Coronary artery (tissue), 2 donors: ENCODE measurements around the gene CCDC112.

Experiments used
- DNase-seq: peaks from one replicate; pipeline ENCODE4 v3.0.0-alpha.2; 2017; ENCODE audit warnings: low spot score
- H3K27ac ChIP-seq, 2 donors: fragments of 200-600 bp; sonication (generic); one replicate each; pipeline ENCODE4 v1.5.1; 2016 to 2019
- H3K4me3 ChIP-seq: fragments of 200-600 bp; sonication (generic); 2 replicates; pipeline ENCODE4 v1.5.1; 2016; ENCODE audit warnings: mild to moderate bottlenecking, moderate library complexity
- TF ChIP-seq, protein P1 (sequence below): fragments of 200-600 bp; sonication (generic); IDR thresholded peaks from one replicate; pipeline ENCODE4 v1.5.1; 2019; ENCODE audit warnings: antibody characterized with exemption

The CCDC112 gene

DNA sequence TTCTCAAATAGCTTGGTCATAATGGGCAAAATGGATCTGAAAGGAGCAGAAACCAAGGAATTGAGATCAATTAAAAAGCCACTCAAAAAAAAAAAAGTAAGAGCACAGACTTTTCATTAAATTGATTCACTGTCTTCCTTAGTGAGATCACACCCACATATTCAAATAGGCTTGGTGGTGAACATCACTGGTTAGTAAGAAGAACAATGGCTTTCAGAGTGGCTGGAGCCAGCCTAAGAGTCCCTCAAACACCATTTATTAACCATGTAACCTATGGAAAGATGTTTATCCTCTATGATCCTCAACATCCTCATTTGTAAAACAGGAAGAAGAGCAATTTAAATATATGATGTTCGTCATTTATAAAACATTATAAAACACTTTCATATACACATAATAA lies 12.4 kb downstream of the CCDC112 start:
- DNase-seq, result no peak
- Histone ChIP-seq H3K4me3 (no peak overlapping the region), H3K27ac (no peak overlapping the region)
- TF ChIP-seq, protein P1, sequence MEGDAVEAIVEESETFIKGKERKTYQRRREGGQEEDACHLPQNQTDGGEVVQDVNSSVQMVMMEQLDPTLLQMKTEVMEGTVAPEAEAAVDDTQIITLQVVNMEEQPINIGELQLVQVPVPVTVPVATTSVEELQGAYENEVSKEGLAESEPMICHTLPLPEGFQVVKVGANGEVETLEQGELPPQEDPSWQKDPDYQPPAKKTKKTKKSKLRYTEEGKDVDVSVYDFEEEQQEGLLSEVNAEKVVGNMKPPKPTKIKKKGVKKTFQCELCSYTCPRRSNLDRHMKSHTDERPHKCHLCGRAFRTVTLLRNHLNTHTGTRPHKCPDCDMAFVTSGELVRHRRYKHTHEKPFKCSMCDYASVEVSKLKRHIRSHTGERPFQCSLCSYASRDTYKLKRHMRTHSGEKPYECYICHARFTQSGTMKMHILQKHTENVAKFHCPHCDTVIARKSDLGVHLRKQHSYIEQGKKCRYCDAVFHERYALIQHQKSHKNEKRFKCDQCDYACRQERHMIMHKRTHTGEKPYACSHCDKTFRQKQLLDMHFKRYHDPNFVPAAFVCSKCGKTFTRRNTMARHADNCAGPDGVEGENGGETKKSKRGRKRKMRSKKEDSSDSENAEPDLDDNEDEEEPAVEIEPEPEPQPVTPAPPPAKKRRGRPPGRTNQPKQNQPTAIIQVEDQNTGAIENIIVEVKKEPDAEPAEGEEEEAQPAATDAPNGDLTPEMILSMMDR, result no peak

DNA sequence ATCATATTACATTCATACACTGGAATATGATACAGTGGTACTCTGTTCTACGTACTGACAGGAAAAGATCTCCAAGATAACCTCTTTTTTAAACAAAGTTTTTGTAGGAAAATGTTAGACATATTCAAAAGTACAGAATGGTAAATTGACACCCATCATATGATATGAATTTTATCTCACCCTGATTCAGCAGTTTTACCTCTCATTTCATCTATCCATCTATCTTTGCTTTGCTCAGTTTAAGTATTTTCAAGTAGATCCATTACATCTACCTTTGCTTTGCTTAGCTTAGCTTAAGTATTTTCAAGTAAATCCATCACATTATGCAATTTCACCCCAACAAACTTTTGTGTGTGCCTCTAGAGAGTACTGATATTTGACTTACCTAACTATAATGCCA lies 14.3 kb downstream of the CCDC112 start:
- TF ChIP-seq, protein P1, result no peak
- Histone ChIP-seq H3K27ac (no peak overlapping the region), H3K4me3 (no peak overlapping the region)
- DNase-seq, result no peak

DNA sequence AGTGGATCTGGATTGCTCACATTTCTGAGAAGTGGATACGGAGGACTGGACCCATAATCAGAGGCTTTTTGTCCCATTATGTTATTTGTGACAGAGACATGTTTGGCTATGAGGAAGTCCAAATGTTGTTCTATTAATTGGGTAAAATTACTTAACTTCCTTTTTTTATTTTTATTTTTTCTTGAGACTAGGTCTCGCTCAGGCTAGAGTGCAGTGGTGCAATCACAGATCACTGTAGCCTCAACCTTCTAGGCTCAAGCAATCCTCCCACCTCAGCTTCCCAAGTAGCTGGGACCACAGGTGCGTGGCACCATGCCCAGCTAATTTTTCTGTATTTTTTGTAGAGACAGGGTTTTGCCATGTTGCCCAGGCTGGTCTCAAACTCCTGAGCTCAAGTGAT lies 21.9 kb downstream of the CCDC112 start:
- no peak overlapping the region for H3K4me3 ChIP-seq
- no peak overlapping the region for H3K27ac ChIP-seq
- TF ChIP-seq, protein P1, result no peak
- no peak for DNase-seq

GRCh38 chr5:115272297-115272958 lies 24.0 kb downstream of the CCDC112 start:
- no peak overlapping the region for H3K4me3 ChIP-seq
- no peak for DNase-seq
- no peak overlapping the region for H3K27ac ChIP-seq
- TF ChIP-seq, protein P1, result no peak

DNA sequence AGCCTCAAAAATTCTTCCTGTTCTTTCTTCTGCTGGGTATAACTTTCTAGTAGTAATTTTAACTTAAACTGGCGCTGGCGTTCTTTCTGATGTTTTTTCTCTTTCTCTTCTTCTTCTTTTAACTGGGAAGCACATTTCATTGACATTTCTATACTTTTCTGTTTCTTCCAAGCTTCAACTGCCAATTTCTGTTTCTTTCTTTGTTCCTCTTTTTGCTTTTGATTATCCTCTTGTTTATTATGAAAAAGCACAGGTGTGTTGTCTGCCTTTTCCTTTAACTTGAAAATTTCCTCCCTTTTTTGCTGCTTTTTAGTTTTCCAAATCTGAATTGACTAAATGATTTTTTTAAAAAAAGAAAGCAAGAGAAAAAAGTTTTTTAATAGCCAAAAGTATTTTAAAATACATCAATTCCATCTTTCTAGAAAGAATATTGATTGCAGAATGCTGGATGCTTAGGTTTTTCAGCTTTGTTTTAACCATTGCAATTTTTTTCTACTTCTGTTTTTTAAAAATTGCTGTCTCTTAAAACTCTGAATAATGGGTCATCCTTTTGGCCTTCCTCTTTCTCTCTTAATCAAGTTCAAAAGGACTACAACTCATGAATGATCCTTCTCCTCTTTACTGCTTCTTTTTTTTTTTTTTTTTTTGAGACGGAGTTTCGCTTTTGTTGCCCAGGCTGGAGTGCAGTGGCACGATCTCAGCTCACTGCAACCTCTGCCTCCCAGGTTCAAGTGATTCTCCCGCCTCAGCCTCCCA lies 25.0 kb downstream of the CCDC112 start:
- TF ChIP-seq, protein P1, result no peak
- Histone ChIP-seq H3K4me3 (no peak overlapping the region), H3K27ac (no peak overlapping the region)
- no peak for DNase-seq

DNA sequence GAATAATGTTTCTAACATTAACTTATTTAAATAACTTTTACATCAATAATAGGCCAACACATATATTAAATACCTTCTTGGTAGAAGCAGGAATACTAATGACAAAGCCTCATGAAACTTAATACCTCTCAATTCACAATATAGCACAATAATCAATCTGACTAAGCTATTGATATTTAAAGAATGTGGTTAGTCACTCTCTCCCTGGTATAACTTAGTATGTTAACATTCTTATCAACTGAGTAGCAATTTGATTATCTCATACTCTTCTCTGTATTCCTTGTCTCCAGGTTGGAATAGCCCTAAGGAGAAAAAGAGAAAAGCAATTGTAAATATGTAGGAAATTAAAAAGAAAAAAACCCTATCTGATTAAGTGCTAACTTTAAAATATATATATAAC lies 28.8 kb downstream of the CCDC112 start:
- TF ChIP-seq, protein P1, result no peak
- Histone ChIP-seq H3K4me3 (no peak overlapping the region), H3K27ac (no peak overlapping the region)
- no peak for DNase-seq

GRCh38 chr5:115265220-115265619 lies 31.2 kb downstream of the CCDC112 start:
- no peak overlapping the region for H3K4me3 ChIP-seq
- DNase-seq, result no peak
- H3K27ac ChIP-seq, result no peak overlapping the region
- TF ChIP-seq, protein P1, result no peak
